Common myeloid progenitor, CD34-positive (primary cell): ENCODE results near the gene KCNN3.

Source experiments
- CTCF ChIA-PET: fragments of 350-600 bp; sonication (Branson Sonifier 250); formaldehyde crosslinking; loops from one replicate; lab custom pipeline; 2021; ENCODE audit warnings: antibody characterized with exemption; lab: Charles Lee
- POLR2A ChIA-PET: fragments of 350-600 bp; sonication (Branson Sonifier 250); formaldehyde crosslinking; loops from one replicate; lab custom pipeline; 2021; ENCODE audit warnings: antibody characterized with exemption; lab: Charles Lee
- DNase-seq, 3 donors: peaks; one replicate each; pipeline versions ENCODE4 v3.0.0 to v3.0.0-alpha.2; 2013
- H3K27ac ChIP-seq, 2 experiments: 1 replicate in 1 of 2; 2 replicates in 1 of 2; pipeline ENCODE4 v1.7.0; 2013; ENCODE audit warnings: inconsistent platforms in 2 of 2, low read length in 2 of 2, mild to moderate bottlenecking in 2 of 2, low read depth in 1 of 2, moderate library complexity in 1 of 2; ENCODE audit not compliant: severe bottlenecking in 2 of 2, insufficient read depth in 1 of 2, poor library complexity in 1 of 2
- H3K27me3 ChIP-seq, 5 experiments: replicated peaks in 2 of 5; 1 replicate in 3 of 5; 2 replicates in 2 of 5; pipeline versions ENCODE4 v1.6.1 to v1.7.0; 2013; ENCODE audit warnings: low read length in 4 of 5, mild to moderate bottlenecking in 2 of 5, moderate library complexity in 2 of 5, inconsistent platforms in 1 of 5; ENCODE audit not compliant: insufficient read depth in 5 of 5, control insufficient read depth in 4 of 5
- H3K36me3 ChIP-seq, 4 experiments: 1 replicate in 2 of 4; 2 replicates in 2 of 4; pipeline versions ENCODE4 v1.6.1 to v1.7.0; 2013; ENCODE audit warnings: low read length in 3 of 4, control low read depth in 1 of 4, mild to moderate bottlenecking in 1 of 4; ENCODE audit not compliant: control insufficient read depth in 4 of 4, insufficient read depth in 4 of 4
- H3K4me1 ChIP-seq, 4 experiments: 1 replicate in 3 of 4; 2 replicates in 1 of 4; pipeline versions ENCODE4 v1.6.1 to v1.7.1; 2013; ENCODE audit warnings: low read length in 3 of 4, mild to moderate bottlenecking in 3 of 4, control low read depth in 1 of 4, inconsistent platforms in 1 of 4, moderate library complexity in 1 of 4; ENCODE audit not compliant: control insufficient read depth in 4 of 4, insufficient read depth in 4 of 4; ENCODE audit errors: control extremely low read depth in 1 of 4
- H3K4me3 ChIP-seq, 7 experiments: 1 replicate in 4 of 7; 2 replicates in 3 of 7; pipeline versions ENCODE4 v1.5.1 to v1.7.0; 2013; ENCODE audit warnings: mild to moderate bottlenecking in 7 of 7, low read length in 6 of 7, moderate library complexity in 6 of 7, inconsistent platforms in 2 of 7, low read depth in 2 of 7, control low read depth in 1 of 7; ENCODE audit not compliant: insufficient read depth in 4 of 7, control insufficient read depth in 1 of 7; ENCODE audit errors: extremely low read depth in 1 of 7
- H3K9me3 ChIP-seq, 5 experiments: 1 replicate in 4 of 5; 2 replicates in 1 of 5; pipeline versions ENCODE4 v1.6.1 to v1.7.1; 2013; ENCODE audit warnings: low read length in 4 of 5, mild to moderate bottlenecking in 2 of 5, inconsistent platforms in 1 of 5, low read depth in 1 of 5, moderate library complexity in 1 of 5; ENCODE audit not compliant: control insufficient read depth in 4 of 5, insufficient read depth in 2 of 5; ENCODE audit errors: control extremely low read depth in 1 of 5
- WGBS: methylation state at CpG from one replicate; pipeline ENCODE4 v1.1.5; 2013; ENCODE audit not compliant: insufficient coverage; 5-methylcytosine and 5-hydroxymethylcytosine counted together

KCNN3 gene

DNA sequence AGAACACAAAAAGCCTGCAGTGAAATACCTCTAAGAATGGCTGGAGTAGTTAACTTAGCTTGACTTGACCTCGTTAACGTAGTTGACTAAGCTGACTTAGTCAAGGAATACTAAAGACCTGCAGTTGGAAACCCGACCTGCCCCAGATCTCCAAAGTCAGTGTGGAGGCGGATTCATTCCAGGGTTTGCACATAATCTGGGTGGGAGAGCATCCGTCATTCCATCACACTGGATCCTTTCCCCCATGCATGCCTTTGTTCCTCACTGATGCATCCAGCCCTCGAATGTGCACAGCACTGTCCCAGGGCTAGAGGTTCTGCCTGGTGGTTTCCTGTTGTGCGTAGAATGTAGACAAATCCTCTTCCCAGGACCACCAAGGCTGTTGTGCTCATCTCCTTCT lies 76.4 kb downstream of the KCNN3 start:
- H3K27me3 ChIP-seq = peaks cover 0 to 2% (median 0%) of the 10 kb centered on the region in 5 experiments
- peaks cover 5 to 29% (median 21%) of the 10 kb centered on the region in 4 experiments for H3K4me1 ChIP-seq
- ChIA-PET CTCF (interaction anchor here (1.1 to 1.7 kb wide), 4 partner anchors 11 to 27 kb away, joined by 3 to 5 read pairs (median 4); no protein-coding TSS in a partner anchor), POLR2A (no interaction called here)
- no peaks in the 10 kb centered on the region for H3K36me3 ChIP-seq
- H3K9me3 ChIP-seq = no peaks in the 10 kb centered on the region
- WGBS = 95% methylated on average over 7 of the region's 7 CpGs
- DNase-seq = no peak
- H3K4me3 ChIP-seq = no peak overlapping the region
- no peak overlapping the region for H3K27ac ChIP-seq

GRCh38 chr1:154792899-154793298 lies 77.2 kb downstream of the KCNN3 start:
- no peak overlapping the region for H3K4me3 ChIP-seq
- WGBS = 6% methylated on average over 2 of the region's 3 CpGs
- ChIA-PET CTCF (interaction anchor here (1.4 to 1.5 kb wide), 2 partner anchors 11 to 27 kb away, joined by 4 read pairs; no protein-coding TSS in a partner anchor), POLR2A (no interaction called here)
- peak in 2 of 3 donors; percentile 8 to 23 for DNase-seq
- peaks cover 5 to 29% (median 21%) of the 10 kb centered on the region in 4 experiments for H3K4me1 ChIP-seq
- no peaks in the 10 kb centered on the region for H3K9me3 ChIP-seq
- peaks cover 0 to 2% (median 0%) of the 10 kb centered on the region in 5 experiments for H3K27me3 ChIP-seq
- H3K27ac ChIP-seq = no peak overlapping the region
- no peaks in the 10 kb centered on the region for H3K36me3 ChIP-seq

DNA sequence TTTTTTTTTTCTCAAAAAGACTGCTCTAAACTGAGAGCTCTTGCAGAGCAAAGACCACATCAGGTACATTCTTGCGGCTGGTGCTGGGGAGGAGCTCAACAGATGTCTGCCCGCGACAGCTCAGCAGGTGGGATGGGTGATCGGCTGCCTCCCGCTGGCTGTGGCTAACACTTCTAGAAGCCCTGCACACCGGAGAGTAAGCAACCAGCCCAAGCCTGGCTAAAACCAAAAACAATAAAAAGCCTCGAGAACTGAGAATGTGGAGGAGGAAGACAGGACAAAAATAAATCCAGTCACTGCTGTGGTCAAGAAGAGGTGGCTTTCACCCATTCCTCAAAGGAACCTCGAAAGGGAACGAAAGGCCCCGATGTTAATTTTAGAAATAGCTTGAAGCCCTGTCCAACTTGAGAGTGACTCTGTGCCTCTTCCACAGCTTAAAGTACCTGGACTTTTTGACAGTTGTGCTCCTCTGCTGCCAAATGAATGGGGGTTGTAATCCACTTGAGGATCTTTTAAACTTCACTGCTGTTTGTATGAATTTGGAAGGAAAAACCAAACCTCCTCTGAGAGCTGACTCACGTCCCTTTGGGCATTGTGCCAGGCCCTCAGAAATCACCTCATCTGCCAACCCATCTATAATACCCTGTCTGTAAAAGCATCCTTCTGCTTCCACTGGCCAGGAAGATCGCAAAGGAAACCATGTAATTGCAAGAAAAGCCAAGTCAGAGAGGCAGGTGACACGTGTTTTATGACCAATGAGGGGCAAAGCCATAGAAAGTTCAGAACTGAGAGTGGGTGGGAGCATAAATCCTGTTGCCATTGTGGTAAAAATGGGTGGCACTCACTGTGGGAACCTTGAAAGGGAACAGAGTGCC lies 78.6 kb downstream of the KCNN3 start:
- WGBS = 9% methylated on average over 11 of the region's 13 CpGs
- Histone ChIP-seq H3K4me1 (peaks cover 5 to 29% (median 21%) of the 10 kb centered on the region in 4 experiments), H3K27me3 (peaks cover 0 to 2% (median 0%) of the 10 kb centered on the region in 5 experiments), H3K27ac (peak overlapping the region in 1 of 2 experiments; percentile 67), H3K36me3 (no peaks in the 10 kb centered on the region), H3K4me3 (peak overlapping the region in 3 of 7 experiments; percentile 1 to 62 (median 23)), H3K9me3 (no peaks in the 10 kb centered on the region)
- peak; percentile 90 to 97 (median 96) for DNase-seq
- ChIA-PET POLR2A (interaction anchor here (0.6 kb wide), 1 partner anchor 1147 kb away, joined by 3 read pairs; no protein-coding TSS in a partner anchor), CTCF (interaction anchor here (0.7 to 1.2 kb wide), 3 partner anchors 13 to 77 kb away, joined by 4 to 8 read pairs (median 4); no protein-coding TSS in a partner anchor)

DNA sequence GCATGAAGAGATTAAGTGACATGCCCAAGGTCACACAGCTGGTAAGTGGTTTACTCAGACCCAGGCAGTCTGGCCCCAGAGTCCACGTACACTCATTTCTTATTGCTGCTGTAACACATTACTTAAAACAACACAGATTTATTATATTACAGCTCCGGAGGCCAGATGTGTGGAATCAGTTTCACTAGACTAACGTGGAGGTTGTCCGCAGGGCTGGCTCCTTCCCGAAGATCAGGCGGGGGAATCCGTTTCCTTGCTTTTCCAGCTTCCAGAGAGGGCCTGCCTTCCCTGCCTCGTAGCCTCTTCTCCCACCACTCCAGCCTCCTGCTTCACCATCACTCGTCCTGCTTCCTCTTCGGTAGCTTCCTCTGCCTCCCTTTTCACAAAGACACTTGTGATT lies 81.2 kb downstream of the KCNN3 start:
- H3K4me1 ChIP-seq = peaks cover 5 to 38% (median 27%) of the 10 kb centered on the region in 4 experiments
- ChIA-PET CTCF (interaction anchor here (0.6 to 0.9 kb wide), 3 partner anchors 13 to 37 kb away, joined by 3 read pairs; no protein-coding TSS in a partner anchor), POLR2A (no interaction called here)
- WGBS = 94% methylated on average over 10 of the region's 10 CpGs
- no peak overlapping the region for H3K27ac ChIP-seq
- DNase-seq = no peak
- H3K36me3 ChIP-seq = no peaks in the 10 kb centered on the region
- no peaks in the 10 kb centered on the region for H3K9me3 ChIP-seq
- H3K4me3 ChIP-seq = no peak overlapping the region
- peaks cover 0 to 2% (median 0%) of the 10 kb centered on the region in 5 experiments for H3K27me3 ChIP-seq

DNA sequence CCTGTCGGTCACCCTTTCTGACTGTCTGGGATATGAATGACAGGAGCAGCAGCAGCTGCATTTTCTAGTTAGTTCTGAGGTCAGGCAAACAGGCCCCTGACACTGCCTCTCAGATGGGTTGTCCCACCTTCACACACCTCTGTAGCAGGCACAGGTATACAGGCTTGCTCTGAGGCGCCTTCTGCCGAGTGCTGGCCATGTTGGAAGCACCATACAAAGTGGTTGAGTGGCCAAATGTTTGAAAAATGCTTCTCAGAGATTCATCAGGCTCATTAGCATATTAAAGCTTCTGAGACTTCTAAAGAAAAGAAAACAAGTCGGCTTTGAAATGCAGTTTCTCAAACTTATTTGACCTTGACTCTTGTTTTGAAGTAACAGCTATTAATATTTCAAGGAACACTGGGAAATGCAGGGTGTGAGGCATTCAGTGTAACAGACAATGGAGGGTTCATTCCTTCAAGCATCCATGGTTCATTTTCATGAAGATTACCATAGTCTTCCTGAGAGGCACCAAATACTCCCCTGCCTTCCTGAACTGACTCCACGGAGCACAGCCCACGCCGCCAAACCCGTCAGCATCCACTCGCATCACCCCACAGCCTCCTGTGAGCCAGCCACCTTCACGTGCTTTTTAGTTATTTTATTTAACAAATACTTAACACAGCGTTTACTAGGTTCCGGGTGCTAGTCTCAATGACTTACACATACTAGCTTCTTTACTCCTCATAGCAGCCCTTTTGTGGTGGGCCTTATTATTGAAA lies 81.8 kb downstream of the KCNN3 start:
- H3K9me3 ChIP-seq = no peaks in the 10 kb centered on the region
- no peaks in the 10 kb centered on the region for H3K36me3 ChIP-seq
- H3K27me3 ChIP-seq = peaks cover 0 to 2% (median 0%) of the 10 kb centered on the region in 5 experiments
- no peak overlapping the region for H3K27ac ChIP-seq
- no peak overlapping the region for H3K4me3 ChIP-seq
- ChIA-PET CTCF (no interaction called here), POLR2A (no interaction called here)
- no peak for DNase-seq
- H3K4me1 ChIP-seq = peaks cover 5 to 38% (median 27%) of the 10 kb centered on the region in 4 experiments
- WGBS = 95% methylated on average over 7 of the region's 12 CpGs

DNA sequence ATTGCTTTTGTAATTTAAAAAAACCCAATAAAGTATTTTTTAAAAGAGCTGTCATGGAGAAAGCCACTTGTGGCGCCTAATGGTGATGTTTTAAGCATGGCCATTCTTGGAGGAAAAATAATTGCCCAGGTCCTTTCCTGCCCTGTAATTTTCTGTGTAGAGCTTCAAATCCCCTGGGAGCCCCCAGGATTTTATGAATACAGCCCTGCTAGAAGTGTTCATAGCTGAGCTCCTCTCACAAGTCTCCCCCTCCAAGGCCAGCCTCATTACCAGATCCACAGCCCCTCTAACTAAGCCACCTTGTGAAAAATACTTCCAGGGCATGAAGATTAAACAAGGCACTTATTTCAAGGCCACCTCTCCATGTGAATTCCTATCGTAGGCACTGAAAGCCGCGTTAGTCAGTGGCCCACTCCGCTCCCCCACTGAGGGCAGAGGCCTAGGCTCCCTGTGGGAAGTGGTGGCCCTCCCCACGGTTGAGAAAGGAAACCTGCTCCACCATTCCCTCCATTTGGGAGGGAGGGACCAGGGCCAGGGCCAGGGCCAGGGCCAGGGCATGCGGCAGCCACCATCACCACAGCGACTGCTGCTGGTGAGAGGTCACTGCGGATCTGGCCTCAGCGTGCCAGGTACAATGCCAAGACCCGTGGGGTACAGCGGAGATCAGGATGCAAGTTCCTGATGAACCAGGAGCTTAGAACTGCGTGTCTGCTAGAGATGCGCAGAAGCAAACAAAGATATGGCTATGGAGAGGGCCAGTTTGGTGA lies 83.1 kb downstream of the KCNN3 start:
- Histone ChIP-seq H3K27ac (no peak overlapping the region), H3K27me3 (no peaks in the 10 kb centered on the region), H3K9me3 (no peaks in the 10 kb centered on the region), H3K4me1 (peaks cover 0 to 27% (median 20%) of the 10 kb centered on the region in 4 experiments), H3K36me3 (no peaks in the 10 kb centered on the region), H3K4me3 (no peak overlapping the region)
- ChIA-PET POLR2A (no interaction called here), CTCF (interaction anchor here (1.2 kb wide), 1 partner anchor 26 kb away, joined by 3 read pairs; no protein-coding TSS in a partner anchor)
- no peak for DNase-seq
- WGBS = 94% methylated on average over 14 of the region's 14 CpGs
